ENCODE results near the gene WASL.
A peak's percentile ranks its signal among the peaks of the same experiment; 100 is the strongest.
"Not testable (repeated sequence)": the region's sequence is repeated elsewhere in the genome, so short reads cannot be mapped to it uniquely, and the experiment has no call there.

WASL gene

GRCh38 chr7:123732413-123733091 lies 16.3 kb downstream of the WASL start:
- DNase-seq (ENCODE audit: low read depth): no peak

GRCh38 chr7:123729218-123729578 lies 19.6 kb downstream of the WASL start:
- no peak for DNase-seq (ENCODE audit: low read depth)

- peak; percentile 94 for DNase-seq (ENCODE audit: low read depth)
These were observed 21.5 kb downstream of the WASL start for GRCh38 chr7:123727071-123727837.

GRCh38 chr7:123725586-123726171 lies 23.1 kb downstream of the WASL start:
- DNase-seq (ENCODE audit: low read depth): no peak

DNA sequence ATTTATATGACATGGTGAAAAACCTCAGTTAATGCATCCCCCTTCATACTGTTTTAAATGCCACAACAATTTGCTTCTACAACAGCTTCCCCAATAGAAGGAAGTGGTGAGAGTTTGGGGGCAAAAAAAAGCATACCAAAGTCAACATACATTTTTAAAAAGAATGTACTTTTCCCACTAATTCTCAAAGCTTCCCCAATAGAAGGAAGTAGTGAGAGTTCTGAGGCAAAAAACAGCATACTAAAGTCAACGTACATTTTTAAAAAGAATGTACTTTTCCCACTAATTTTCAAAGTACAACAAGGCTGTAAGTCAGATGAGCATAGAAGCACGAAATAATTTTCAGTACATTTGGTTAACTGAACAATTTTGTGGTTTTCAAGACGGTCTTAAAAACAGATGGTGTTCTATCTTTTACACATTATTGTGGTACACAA lies 24.0 kb downstream of the WASL start:
- no peak for DNase-seq (ENCODE audit: low read depth)

DNA sequence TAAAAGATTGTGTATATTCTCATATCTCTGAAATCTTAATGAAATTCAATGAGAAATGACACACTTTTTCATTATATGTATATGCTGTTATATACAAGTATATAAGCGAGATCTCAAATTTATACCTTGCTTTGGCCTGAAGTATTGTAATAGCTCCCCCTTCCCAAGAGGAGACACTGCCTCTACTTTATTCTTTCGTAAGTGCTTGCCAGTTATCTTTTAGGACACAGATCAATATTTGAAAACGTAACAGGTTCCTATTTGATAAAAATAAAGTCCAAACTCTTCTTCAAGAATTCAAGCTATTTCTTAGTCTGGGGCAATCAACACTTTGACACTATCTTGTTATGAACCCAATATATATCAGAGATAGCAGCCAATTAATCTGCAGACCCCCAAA lies 24.9 kb downstream of the WASL start:
- no peak for DNase-seq (ENCODE audit: low read depth)

DNA sequence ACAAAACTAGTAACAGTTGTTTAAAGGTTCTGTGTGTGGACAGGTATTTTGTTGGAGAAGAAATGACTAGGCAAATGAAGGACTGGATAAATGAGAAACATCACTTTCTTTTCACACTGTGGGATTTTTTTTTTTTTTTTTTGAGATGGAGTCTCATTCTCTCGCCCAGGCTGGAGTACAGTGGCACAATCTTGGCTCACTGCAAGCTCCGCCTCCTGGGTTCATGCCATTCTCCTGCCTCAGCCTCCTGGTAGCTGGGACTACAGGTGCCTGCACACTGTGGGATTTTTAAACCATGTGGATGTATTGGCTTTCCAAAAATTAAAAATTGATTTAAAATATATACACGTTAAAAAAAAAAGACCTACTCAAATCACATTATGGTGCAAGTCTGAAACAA lies 28.3 kb downstream of the WASL start:
- not testable (repeated sequence) for DNase-seq (ENCODE audit: low read depth)

GRCh38 chr7:123719197-123719721 lies 29.5 kb downstream of the WASL start:
- no peak for DNase-seq (ENCODE audit: low read depth)

- DNase-seq (ENCODE audit: low read depth): no peak
These were observed 30.0 kb downstream of the WASL start for GRCh38 chr7:123718773-123719172.

DNA sequence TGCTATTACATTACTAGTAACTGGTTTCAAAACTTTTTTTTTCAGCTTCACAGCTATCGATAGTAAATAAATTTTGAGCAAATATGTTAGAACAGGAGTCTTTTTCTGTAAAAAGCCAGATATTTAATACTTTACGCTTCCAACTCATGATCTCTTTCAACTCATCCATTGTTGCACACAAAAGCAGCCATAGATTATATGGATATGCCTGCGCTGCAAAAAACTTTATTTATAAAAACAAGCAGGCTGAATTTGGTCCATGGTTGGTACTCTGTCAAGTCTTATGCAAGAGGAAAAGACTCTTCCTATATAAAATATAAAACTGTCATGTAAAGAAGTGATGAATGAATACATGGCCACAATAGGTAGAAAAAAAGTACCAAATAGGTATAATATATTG lies 31.1 kb downstream of the WASL start:
- no peak for DNase-seq (ENCODE audit: low read depth)

- no peak for DNase-seq (ENCODE audit: low read depth)
These were observed 31.9 kb downstream of the WASL start for GRCh38 chr7:123716877-123717276.

DNA sequence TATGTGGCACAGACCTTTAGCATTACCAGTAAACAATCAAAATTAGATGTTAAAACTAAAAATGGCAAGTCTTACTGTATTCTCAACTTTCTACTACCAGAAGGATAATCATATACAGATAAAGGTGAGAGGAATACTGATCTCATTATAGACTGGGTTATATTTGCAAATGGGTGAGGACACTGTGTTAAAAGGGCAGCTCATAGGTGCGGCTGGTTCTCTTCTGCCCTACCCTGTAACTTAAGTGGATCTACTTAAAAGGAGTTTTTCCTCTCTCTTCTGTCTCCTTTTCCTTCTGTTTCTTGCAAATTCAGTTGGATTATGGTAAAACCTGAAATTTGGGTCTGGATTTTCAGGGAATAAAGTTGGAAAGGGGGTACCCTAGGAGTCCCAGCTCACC lies 33.0 kb downstream of the WASL start:
- no peak for DNase-seq (ENCODE audit: low read depth)

DNA sequence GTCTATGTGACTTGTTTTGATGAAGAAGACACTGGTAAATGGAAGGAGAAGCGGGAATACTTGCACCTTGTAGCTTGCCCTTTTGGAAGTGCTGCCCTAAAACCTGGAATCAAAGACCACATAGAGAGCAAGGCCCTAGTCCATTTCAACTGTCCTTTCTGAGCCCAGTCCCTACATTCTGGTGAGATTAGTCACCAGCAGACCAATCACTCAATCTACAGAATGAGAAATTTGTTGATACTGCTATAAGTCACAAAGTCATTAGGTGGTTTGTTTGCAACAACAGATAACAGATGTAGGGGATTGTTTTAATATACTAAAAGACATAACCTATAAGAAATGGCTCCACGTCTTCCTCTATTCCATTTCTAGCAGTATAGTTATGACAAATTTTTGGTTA lies 33.6 kb downstream of the WASL start:
- DNase-seq (ENCODE audit: low read depth): no peak

GRCh38 chr7:123714296-123715080 lies 34.3 kb downstream of the WASL start:
- DNase-seq (ENCODE audit: low read depth): no peak

DNA sequence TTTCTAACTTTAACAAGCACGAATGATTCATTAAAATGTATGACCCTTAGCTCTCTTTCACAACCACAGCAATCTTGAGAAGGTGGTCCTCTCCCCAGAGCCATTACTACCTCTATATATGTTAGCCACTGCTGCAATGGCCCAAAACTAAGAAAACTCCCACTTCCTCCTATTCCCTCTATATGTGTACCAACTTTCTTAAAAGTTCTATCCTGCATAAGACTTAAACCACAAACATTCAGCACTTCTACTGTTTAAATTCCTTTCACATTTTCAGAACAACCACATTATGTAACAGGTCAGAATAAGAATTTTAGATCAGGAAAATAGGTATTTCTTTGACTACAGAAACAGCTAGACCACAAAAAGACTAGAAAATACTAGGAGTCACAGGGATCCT lies 36.2 kb downstream of the WASL start:
- no peak for DNase-seq (ENCODE audit: low read depth)

- no peak for DNase-seq (ENCODE audit: low read depth)
These were observed 36.9 kb downstream of the WASL start for GRCh38 chr7:123711832-123712293.

DNA sequence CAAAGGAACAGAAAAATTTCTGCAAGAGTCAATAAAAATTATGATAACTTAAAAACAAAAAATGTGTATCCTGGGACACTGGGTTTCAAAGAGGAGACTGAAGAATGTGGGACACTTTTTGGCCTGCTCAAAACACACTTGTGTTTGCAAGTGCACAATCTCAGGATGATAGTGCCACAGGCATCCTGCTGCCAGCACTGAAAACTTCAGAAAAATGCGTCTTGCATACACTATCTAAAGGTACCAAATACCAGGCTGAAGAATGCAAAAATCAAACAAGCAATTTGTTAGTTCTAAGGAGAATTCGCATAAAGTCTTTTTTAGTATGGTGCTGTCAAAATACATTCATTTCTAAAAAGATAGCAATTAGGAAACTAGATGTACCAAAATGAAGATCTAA lies 38.1 kb downstream of the WASL start:
- no peak for DNase-seq (ENCODE audit: low read depth)

- no peak for DNase-seq (ENCODE audit: low read depth)
These were observed 39.3 kb downstream of the WASL start for GRCh38 chr7:123709525-123709924.

- DNase-seq (ENCODE audit: low read depth): no peak
These were observed 43.4 kb downstream of the WASL start for GRCh38 chr7:123705211-123705901.

GRCh38 chr7:123695944-123696677 lies 52.7 kb downstream of the WASL start:
- DNase-seq (ENCODE audit: low read depth): no peak

DNA sequence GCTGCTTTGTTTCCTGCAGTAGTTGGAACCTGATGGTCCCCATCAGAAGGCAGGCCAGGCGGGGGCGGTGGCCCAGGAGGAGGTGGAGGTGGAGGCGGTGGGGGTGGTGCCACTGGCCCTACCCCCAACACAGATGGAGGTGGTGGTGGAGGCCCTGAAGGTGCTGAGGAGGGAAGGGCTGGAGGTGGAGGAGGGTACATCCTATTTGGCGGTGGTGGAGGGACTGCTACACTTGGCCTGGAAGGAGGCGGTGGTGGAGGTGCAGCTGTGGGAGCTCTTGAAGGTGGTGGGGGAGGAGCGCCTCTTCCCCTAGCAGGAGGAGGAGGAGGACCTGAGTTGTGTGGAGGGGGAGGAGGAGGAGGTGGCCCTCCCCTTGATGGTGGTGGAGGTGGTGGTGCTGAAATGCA lies 56.3 kb downstream of the WASL start:
- DNase-seq (ENCODE audit: low read depth): no peak
